Measurements from ENCODE around the gene ZBTB8B.

DNA sequence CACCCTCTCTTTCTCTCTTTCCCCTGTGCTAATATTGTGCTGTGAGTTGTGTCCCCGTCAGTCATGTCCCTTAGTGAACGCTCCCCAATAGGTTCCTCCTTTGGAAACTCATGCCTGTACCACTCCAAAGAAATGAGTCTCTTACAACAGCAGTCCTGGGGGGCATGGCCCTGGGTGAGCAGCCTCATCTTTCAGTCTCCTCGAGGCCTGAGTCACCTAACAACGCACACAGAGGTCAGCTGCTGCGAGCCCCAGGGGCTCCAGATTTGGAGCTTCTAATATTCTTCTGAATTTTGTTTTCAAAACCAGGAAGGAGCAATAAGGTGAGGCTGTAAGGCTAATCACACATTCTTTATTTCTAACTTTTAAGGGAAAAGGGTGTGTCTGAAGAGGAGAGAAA lies 43.9 kb downstream of the ZBTB8B start:
- TF ChIP-seq POLR2A (IDR thresholded peaks at IDR 0.05): no peak
- TF ChIP-seq, protein P1, sequence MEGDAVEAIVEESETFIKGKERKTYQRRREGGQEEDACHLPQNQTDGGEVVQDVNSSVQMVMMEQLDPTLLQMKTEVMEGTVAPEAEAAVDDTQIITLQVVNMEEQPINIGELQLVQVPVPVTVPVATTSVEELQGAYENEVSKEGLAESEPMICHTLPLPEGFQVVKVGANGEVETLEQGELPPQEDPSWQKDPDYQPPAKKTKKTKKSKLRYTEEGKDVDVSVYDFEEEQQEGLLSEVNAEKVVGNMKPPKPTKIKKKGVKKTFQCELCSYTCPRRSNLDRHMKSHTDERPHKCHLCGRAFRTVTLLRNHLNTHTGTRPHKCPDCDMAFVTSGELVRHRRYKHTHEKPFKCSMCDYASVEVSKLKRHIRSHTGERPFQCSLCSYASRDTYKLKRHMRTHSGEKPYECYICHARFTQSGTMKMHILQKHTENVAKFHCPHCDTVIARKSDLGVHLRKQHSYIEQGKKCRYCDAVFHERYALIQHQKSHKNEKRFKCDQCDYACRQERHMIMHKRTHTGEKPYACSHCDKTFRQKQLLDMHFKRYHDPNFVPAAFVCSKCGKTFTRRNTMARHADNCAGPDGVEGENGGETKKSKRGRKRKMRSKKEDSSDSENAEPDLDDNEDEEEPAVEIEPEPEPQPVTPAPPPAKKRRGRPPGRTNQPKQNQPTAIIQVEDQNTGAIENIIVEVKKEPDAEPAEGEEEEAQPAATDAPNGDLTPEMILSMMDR (IDR thresholded peaks at IDR 0.05): no peak
